PC-9 (cell line): ENCODE data around the gene CCDC12.

Experiments used
- CTCF ChIP-seq: fragments of 200-600 bp; sonication (generic); conservative IDR thresholded peaks from 2 replicates; pipeline ENCODE4 v1.6.1; 2017; ENCODE audit warnings: mixed run types, antibody characterized with exemption, mild to moderate bottlenecking, moderate library complexity
- EZH2 ChIP-seq: fragments of 200-600 bp; sonication (generic); IDR thresholded peaks from 2 replicates; pipeline ENCODE4 v1.8.0; 2017; ENCODE audit warnings: antibody characterized with exemption, low read depth

DNA sequence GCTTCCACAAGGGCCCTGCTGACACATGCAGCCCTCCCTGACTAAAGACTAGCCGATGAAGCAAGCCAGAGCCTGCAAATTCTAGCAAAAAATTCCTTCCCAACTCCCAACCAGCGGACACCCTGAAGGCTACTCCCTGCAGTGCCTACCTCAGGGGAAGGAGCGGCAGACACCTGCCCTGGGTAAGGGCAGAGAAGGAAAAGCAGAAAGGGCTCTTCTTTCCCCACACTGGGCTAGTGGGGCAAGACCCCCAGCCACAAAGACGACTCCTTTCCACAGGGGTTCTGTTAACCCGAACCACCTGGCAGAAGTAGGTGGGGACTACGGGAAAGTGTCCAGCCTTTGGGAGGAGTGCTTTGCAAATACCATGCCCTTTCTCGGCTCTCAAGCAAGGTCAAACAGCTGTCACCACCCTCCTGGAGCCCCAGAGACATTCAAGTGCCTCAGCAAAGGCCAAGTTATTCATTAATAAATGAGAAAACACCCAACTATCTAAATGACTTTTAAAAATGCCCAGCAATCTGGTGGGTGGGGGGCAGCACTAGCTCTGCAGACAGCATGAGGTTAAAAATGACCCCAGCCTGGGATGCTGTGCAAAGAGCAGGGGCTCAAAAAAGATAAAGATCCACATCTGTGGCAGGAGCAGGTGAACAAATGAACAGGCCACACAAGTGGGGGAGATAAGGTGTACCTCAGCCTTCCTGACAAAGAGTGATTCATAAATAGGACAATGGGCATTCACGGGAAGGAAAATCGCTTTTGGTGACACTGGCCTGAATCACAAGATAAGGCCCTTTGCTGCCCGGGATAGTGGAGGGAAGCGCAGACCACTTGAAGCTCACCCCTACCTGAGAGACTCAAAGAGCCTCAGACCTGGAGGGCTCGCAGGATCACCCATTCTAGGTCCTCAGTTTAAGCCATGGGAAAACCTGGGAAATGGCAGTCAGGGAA is 33.0 kb downstream of the CCDC12 start:
- no peak for TF ChIP-seq CTCF
- TF ChIP-seq EZH2, result no peak
